Fibroblast of lung (primary cell): ENCODE results near the gene CFD. TPM values are rescaled to one million over a fixed set of nuclear protein-coding genes. Genes with fewer than 3 reads are reported as not detected.

Experiments
- DNase-seq, 2 donors: peaks; one replicate each; pipeline versions ENCODE4 v3.0.0 to v3.0.0-alpha.2; 2010; ENCODE audit warnings: low read depth in 2 of 2
- H2AFZ ChIP-seq: 2 replicates; pipeline ENCODE4 v1.5.1; 2012; ENCODE audit warnings: low read length, control low read depth, inconsistent platforms
- H3K27ac ChIP-seq: 2 replicates; pipeline ENCODE4 v1.5.1; 2011; ENCODE audit warnings: low read length, control low read depth; ENCODE audit not compliant: insufficient read depth
- H3K27me3 ChIP-seq: 2 replicates; pipeline ENCODE4 v1.5.1; 2011; ENCODE audit warnings: mild to moderate bottlenecking, low read length; ENCODE audit not compliant: control insufficient read depth, insufficient read depth
- H3K36me3 ChIP-seq: 2 replicates; pipeline ENCODE4 v1.5.1; 2011; ENCODE audit warnings: low read length; ENCODE audit not compliant: control insufficient read depth, insufficient read depth
- H3K4me1 ChIP-seq: 2 replicates; pipeline ENCODE4 v1.5.1; 2011; ENCODE audit warnings: low read length; ENCODE audit not compliant: control insufficient read depth, insufficient read depth; ENCODE audit errors: extremely low read depth
- H3K4me2 ChIP-seq: 2 replicates; pipeline ENCODE4 v1.5.1; 2011; ENCODE audit warnings: low read length, control low read depth; ENCODE audit not compliant: insufficient read depth; ENCODE audit errors: extremely low read depth
- H3K4me3 ChIP-seq, 4 experiments: fragments of 200-600 bp in 1 of 4; sonication (generic) in 1 of 4; replicated peaks in 1 of 4; 2 replicates each; pipeline ENCODE4 v1.5.1; 2011 to 2016; ENCODE audit warnings: low read length in 4 of 4, low read depth in 3 of 4, mild to moderate bottlenecking in 3 of 4, control low read depth in 2 of 4, inconsistent platforms in 1 of 4, mixed read lengths in 1 of 4; ENCODE audit not compliant: insufficient read depth in 1 of 4; ENCODE audit errors: control extremely low read depth in 1 of 4
- H3K79me2 ChIP-seq: 2 replicates; pipeline ENCODE4 v1.5.1; 2012; ENCODE audit warnings: mild to moderate bottlenecking, low read length, inconsistent platforms; ENCODE audit not compliant: control insufficient read depth, insufficient read depth
- H3K9ac ChIP-seq: 2 replicates; pipeline ENCODE4 v1.5.1; 2011; ENCODE audit warnings: mild to moderate bottlenecking, low read length, control low read depth; ENCODE audit not compliant: insufficient read depth
- H3K9me3 ChIP-seq: 2 replicates; pipeline ENCODE4 v1.5.1; 2012; ENCODE audit warnings: low read depth, low read length; ENCODE audit not compliant: control insufficient read depth, insufficient read depth
- H4K20me1 ChIP-seq: 2 replicates; pipeline ENCODE4 v1.5.1; 2011; ENCODE audit warnings: low read length; ENCODE audit not compliant: control insufficient read depth, insufficient read depth; ENCODE audit errors: extremely low read depth
- CTCF ChIP-seq, 2 donors: IDR thresholded peaks in 1 of 2; conservative IDR thresholded peaks in 1 of 2; 1 replicate in 1 of 2; 2 replicates in 1 of 2; pipeline ENCODE4 v1.5.1; 2011 to 2012; ENCODE audit warnings: low read length in 2 of 2, control low read depth in 1 of 2, inconsistent platforms in 1 of 2, low read depth in 1 of 2, mild to moderate bottlenecking in 1 of 2
- EZH2 ChIP-seq: IDR thresholded peaks from 2 replicates; pipeline ENCODE4 v1.5.1; 2012; ENCODE audit warnings: low read length, control low read depth, mild to moderate bottlenecking; ENCODE audit errors: missing control alignments
- polyA plus RNA-seq, 2 donors: library from polyadenylated mRNA; depleted of rRNA in 1 of 2; stranded (reverse) in 1 of 2; unstranded in 1 of 2; fragments of >200 nt; gene quantifications; 2 replicates each; pipeline ENCODE4 v1.2.1, GENCODE V29; 2011 to 2012; ENCODE audit warnings: missing spikeins in 1 of 2
- total RNA-seq: library from RNA; depleted of rRNA; stranded (reverse); fragments of >200 nt; gene quantifications from 2 replicates; pipeline ENCODE4 v1.2.1, GENCODE V29; 2014

Gene CFD
- total and polyA plus RNA-seq, 2 donors (not counting 1 experiment from before 2014, with no cell fraction given) = 1.00 to 18.8 TPM

- Histone ChIP-seq H4K20me1 (no peaks in the 10 kb centered on the region), H3K4me2 (no peak overlapping the region), H3K79me2 (peaks cover 2% of the 10 kb centered on the region), H3K36me3 (peaks cover 10% of the 10 kb centered on the region), H3K4me3 (no peak overlapping the region), H2AFZ (no peak overlapping the region), H3K27ac (no peak overlapping the region), H3K4me1 (no peaks in the 10 kb centered on the region), H3K27me3 (no peaks in the 10 kb centered on the region), H3K9me3 (no peaks in the 10 kb centered on the region), H3K9ac (no peak overlapping the region)
- no peak for DNase-seq
- no peak for TF ChIP-seq EZH2
- no peak for TF ChIP-seq CTCF (conservative IDR thresholded peaks at IDR 0.05 in 1 of 2, IDR thresholded peaks at IDR 0.05 in 1 of 2; ENCODE audit: low read depth in 1 of 2, low read length in 2 of 2)
These were observed 43.2 kb downstream of the CFD start for GRCh38 chr19:902446-903226.

- Histone ChIP-seq H3K27ac (no peak overlapping the region), H2AFZ (no peak overlapping the region), H3K27me3 (no peaks in the 10 kb centered on the region), H3K79me2 (peaks cover 2% of the 10 kb centered on the region), H4K20me1 (no peaks in the 10 kb centered on the region), H3K4me1 (no peaks in the 10 kb centered on the region), H3K9me3 (no peaks in the 10 kb centered on the region), H3K9ac (no peak overlapping the region), H3K4me2 (no peak overlapping the region), H3K4me3 (no peak overlapping the region), H3K36me3 (peaks cover 10% of the 10 kb centered on the region)
- TF ChIP-seq EZH2 (no peak), CTCF (conservative IDR thresholded peaks at IDR 0.05 in 1 of 2, IDR thresholded peaks at IDR 0.05 in 1 of 2; ENCODE audit: low read depth in 1 of 2, low read length in 2 of 2) (no peak)
- peak; percentile 35 to 74 for DNase-seq
These were observed 43.9 kb downstream of the CFD start for GRCh38 chr19:903266-903797.

GRCh38 chr19:904545-904944, 45.1 kb downstream of the CFD start:
- Histone ChIP-seq H3K4me3 (no peak overlapping the region), H3K27ac (no peak overlapping the region), H3K79me2 (peaks cover 5% of the 10 kb centered on the region), H2AFZ (no peak overlapping the region), H4K20me1 (no peaks in the 10 kb centered on the region), H3K9me3 (no peaks in the 10 kb centered on the region), H3K36me3 (peaks cover 10% of the 10 kb centered on the region), H3K4me1 (peaks cover 3% of the 10 kb centered on the region), H3K9ac (no peak overlapping the region), H3K4me2 (no peak overlapping the region), H3K27me3 (no peaks in the 10 kb centered on the region)
- no peak for TF ChIP-seq EZH2
- no peak for TF ChIP-seq CTCF (conservative IDR thresholded peaks at IDR 0.05 in 1 of 2, IDR thresholded peaks at IDR 0.05 in 1 of 2; ENCODE audit: low read depth in 1 of 2, low read length in 2 of 2)
- DNase-seq = no peak
